Gastrocnemius medialis (tissue), 4 donors: ENCODE data around the gene DPY19L2.
"Not testable (repeated sequence)": the region's sequence is repeated elsewhere in the genome, so short reads cannot be mapped to it uniquely, and the experiment has no call there.

Experiments used
- CTCF ChIP-seq, 5 experiments: fragments of 450-650 bp in 3 of 5; fragments of 200-600 bp in 2 of 5; sonication (generic) in 2 of 5; IDR thresholded peaks in 4 of 5; conservative IDR thresholded peaks in 1 of 5; 1 replicate in 4 of 5; 2 replicates in 1 of 5; pipeline ENCODE4 v1.5.1; 2016 to 2019; ENCODE audit warnings: antibody characterized with exemption in 5 of 5, mild to moderate bottlenecking in 3 of 5, moderate library complexity in 3 of 5
- POLR2A ChIP-seq, 2 donors: fragments of 450-650 bp; IDR thresholded peaks; one replicate each; pipeline ENCODE4 v1.6.1; 2017; ENCODE audit warnings: antibody characterized with exemption in 2 of 2, mild to moderate bottlenecking in 2 of 2, moderate library complexity in 2 of 2

GRCh38 chr12:63658501-63658900 is 9.8 kb downstream of the DPY19L2 start:
- not testable (repeated sequence) for TF ChIP-seq CTCF (IDR thresholded peaks at IDR 0.05 in 4 of 5, conservative IDR thresholded peaks at IDR 0.05 in 1 of 5); POLR2A (IDR thresholded peaks at IDR 0.05)
